Measurements from ENCODE around the gene CDC20B.
"Not testable (repeated sequence)": the region's sequence is repeated elsewhere in the genome, so short reads cannot be mapped to it uniquely, and the experiment has no call there.

CDC20B gene

DNA sequence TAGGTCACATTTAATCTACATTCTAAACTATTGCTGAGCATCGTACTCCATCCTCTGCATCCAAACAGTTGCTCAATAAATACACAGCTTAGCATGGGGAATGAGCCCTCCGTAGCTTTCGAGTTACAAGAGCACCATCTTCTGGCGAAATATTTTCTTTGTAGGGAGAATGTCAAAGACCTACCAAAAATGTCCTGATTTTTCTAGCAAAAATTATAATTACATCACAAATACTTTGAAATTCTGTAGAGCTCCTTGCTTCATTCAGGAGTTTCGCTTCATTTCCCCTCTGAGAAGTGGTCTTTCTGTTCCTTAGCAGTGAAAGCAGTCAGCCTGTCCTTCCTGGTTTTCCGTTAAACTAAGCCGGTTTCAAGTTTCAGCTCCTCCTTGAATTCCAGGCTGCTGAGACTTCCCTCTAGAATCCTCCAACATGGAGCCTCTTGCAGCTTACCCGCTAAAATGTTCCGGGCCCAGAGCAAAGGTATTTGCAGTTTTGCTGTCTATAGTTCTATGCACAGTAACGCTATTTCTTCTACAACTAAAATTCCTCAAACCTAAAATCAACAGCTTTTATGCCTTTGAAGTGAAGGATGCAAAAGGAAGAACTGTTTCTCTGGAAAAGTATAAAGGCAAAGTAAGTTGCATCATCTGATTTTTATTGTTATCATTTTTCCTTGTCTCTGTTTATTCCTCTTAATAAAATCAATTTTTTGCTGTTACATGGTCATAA lies 13.0 kb downstream of the CDC20B start, which contains the start of gene GPX8:
Gene GPX8 (plus strand): TSS at position 409 of the 730 bp plus-strand sequence. CDS start 22 bp downstream, at position 431.
- peak; percentile 31 for DNase-seq

GRCh38 chr5:55154873-55155272 lies 18.1 kb downstream of the CDC20B start:
- no peak for DNase-seq

GRCh38 chr5:55151923-55152842 lies 20.8 kb downstream of the CDC20B start:
- DNase-seq = no peak

DNA sequence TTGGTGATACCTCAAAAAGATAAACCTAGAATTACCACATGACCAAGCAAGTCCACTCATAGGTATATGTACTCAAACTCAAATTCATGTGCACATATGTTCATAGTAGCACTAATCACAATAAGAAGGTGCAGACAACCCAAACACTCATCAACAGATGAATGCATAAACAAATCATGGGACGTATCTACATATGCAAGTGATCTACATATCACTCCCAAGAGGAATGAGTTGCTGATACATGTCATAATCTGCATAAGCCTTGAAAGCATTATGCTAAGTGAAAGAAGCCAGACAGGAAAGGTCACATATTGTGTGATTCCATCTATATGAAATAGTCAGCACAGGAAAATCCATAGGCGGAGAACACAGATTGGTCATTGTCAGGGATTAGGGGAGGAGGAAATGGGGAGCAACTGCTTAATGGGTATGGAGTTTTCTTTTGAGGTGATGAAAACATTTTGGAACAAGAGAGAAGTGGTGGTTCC lies 23.6 kb downstream of the CDC20B start:
- DNase-seq = no peak

GRCh38 chr5:55146543-55147151 lies 26.3 kb downstream of the CDC20B start:
- peak; percentile 18 for DNase-seq

GRCh38 chr5:55146080-55146479 lies 26.9 kb downstream of the CDC20B start:
- peak; percentile 17 for DNase-seq

- DNase-seq = no peak
Observed at GRCh38 chr5:55143624-55144023, 29.4 kb downstream of the CDC20B start.

DNA sequence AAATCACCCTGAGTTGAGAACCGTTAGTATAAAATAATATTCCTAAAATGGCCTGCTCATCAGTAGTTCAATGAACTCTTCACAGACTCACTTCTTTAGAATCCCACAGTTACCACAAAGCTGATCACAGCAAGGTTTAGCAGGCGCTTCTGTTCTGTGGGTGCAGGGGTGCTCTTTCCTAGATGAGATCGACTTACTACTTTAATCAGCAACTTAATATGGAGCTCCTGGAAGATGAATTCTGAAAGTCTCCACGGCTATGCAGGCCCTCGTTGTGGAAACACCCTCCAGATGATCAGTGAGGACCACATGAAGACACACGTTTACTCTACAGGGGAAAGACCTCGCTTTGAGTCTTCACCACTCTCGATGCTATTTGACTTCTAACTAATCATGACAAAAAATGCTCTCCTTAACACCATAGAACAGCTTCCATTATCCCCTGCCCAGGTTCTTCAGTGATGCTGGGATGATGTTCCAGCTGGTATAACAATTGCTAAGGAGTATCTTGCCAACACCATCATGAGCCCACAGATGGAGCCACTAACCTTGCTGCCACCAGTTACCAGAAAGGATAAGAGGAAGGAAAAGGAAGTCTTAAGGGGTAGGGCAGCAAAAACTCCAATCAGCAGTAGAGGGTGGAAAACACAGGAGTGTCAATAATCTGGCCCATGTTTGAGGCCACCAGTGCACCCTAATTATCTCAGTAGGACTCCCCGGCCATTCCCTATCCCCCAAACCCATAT lies 30.9 kb downstream of the CDC20B start:
- DNase-seq = no peak

DNA sequence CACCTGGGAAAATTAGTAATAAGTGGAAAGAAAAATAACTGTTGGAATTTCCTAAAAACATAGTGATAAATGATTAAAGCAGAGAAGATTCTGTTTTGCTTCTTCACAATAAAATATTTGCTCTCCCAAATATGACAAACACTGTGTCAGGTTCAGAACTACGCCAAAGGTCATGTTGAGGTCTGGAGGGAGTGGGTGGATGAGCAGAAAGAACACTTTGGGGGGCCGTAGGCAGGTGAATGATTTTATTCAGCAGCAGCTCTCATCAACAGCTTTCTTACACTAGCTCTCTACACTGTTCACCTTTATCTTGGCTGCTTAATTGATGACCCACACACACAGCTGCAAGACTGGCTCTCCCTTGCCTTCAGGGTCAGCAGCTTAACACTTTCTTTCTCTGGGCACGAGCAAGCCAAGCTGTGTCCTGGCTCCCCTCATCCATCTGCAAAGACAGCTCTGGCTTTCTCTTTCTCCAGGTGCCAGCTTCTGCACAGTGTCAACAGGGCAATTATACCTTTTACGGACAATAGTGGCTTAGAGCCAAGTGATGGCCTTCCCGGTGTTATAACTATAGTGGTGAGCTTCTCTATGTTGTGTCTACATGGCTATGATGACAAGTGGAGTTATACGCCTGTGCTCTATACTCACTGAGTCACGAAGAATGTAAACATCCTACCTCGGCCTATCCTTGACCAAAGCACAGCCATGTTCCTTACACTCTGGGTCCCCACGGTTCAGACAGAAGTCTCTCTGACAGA lies 31.9 kb downstream of the CDC20B start:
- no peak for DNase-seq

GRCh38 chr5:55136521-55136920 lies 36.5 kb downstream of the CDC20B start:
- no peak for DNase-seq

- no peak for DNase-seq
Observed at GRCh38 chr5:55134053-55134722, 38.8 kb downstream of the CDC20B start.

- DNase-seq = no peak
Observed at GRCh38 chr5:55123365-55123764, 49.6 kb downstream of the CDC20B start.

GRCh38 chr5:55114061-55114460 lies 58.9 kb downstream of the CDC20B start:
- DNase-seq = no peak

GRCh38 chr5:55113327-55113726 lies 59.6 kb downstream of the CDC20B start:
- no peak for DNase-seq

GRCh38 chr5:55110217-55110616 lies 62.8 kb downstream of the CDC20B start:
- DNase-seq = no peak

DNA sequence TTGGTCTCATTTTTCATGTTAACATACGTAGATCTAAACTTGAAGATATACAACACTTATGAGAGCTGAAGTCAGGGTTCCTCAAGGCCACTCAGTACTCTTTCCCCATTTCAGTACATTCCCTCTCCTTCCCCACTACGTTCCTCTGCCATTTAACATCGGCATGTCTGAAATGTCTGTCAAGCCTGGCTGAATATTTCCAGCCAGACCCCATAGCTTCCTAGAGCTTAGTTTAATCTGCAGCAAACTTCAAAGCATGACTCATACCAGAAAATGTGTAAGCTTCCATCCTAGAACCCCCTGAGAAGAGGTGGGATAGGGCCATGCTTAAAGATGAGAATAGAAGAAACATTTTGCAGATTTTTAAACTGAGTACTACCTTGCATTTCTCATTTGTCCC lies 64.3 kb downstream of the CDC20B start:
- DNase-seq = no peak

DNA sequence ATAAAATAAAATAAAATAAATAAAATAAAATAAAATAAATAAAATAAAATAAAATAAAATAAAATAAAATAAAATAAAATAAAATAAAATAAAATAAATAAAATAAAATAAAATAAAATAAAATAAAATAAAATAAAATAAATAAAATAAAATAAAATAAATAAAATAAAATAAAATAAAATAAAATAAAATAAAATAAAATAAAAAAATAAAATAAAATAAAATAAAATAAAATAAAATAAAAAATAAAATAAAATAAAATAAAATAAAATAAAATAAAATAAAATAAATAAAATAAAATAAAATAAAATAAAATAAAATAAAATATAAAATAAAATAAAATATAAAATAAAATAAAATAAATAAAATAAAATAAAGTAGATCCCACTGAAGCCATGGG lies 67.0 kb downstream of the CDC20B start:
- not testable (repeated sequence) for DNase-seq

- no peak for DNase-seq
Observed at GRCh38 chr5:55104946-55105701, 67.9 kb downstream of the CDC20B start.

GRCh38 chr5:55104036-55104772 lies 68.8 kb downstream of the CDC20B start:
- DNase-seq = no peak

DNA sequence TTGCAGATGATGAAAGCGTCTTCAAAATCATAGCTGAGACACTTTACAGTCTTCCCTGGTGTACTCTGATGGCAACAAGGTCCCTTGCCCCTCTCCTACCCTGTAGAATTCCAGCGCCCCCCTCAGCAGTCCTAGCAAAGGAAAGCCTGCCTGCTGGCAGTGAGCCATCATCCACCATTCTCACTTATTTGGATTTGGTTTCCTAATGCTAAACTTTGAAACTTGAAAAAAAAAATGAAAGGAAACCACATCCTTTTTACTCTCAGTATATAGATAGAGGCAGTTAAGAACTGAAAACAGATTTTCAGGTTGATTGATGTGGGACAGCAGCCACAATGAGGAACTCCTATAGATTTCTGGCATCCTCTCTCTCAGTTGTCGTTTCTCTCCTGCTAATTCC lies 70.6 kb downstream of the CDC20B start, which contains the start of gene GZMA:
Gene GZMA (plus strand): TSS at position 299 of the 400 bp plus-strand sequence. CDS start 37 bp downstream, at position 336.
- DNase-seq = no peak

Data from NCI-H446 treated with DMSO at 0.1 percent for 48 hours (cell line).